Loucy (cell line): Measurements from ENCODE around the gene PTH2R.

Experiments
- EZH2phosphoT487 ChIP-seq: fragments of 200-600 bp; IDR thresholded peaks from 2 replicates; pipeline ENCODE4 v1.6.1; 2018; ENCODE audit warnings: antibody characterized with exemption, mild to moderate bottlenecking, moderate library complexity, borderline replicate concordance
- TF ChIP-seq, protein P1 (sequence below): fragments of 200-600 bp; sonication (generic); conservative IDR thresholded peaks from 2 replicates; pipeline ENCODE4 v1.5.1; 2014; ENCODE audit warnings: mild to moderate bottlenecking, antibody characterized with exemption, low read length

DNA sequence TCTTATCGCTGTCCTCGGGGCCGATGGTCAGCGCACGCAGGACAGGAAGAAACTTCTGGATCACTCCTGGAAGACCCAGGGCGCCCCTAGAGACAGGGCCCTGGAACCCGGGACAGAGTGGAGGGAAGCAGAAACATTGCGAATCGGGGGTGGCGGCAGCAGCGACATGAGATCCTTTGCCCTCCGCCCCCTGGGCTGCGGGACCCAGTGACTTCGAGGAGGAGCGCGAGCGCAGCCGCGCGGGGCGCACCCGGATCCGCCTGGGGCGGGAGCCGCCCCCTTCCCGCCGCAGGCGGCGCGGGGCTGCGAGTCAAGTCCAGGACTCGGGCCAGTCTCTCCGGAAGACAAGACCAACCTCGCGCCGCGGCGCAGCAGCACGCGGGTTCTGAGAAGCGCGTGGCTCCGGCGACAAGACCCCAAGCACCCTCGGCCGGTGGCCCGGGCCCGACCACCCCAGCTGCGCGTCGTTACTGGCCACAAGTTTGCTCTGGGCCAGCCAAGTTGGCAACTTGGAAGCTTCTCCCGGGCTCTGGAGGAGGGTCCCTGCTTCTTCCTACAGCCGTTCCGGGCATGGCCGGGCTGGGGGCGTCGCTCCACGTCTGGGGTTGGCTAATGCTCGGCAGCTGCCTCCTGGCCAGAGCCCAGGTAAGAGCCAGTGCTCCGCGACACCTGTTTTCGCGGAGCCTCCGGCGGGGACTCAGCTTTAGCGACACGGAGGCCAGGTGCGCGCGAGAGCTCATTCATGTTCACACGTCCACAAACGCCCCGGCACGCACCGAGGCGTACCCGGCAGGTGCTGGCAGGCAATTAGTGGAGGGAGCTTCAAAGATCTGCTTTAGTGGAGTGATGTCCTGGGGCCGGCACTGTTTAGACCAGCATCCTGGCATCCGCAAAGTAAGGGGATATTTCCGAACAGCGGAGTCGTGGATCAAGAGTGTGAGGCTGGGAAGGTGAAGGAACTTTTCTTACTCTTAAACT lies at the start of gene PTH2R:
- TF ChIP-seq, protein P1, sequence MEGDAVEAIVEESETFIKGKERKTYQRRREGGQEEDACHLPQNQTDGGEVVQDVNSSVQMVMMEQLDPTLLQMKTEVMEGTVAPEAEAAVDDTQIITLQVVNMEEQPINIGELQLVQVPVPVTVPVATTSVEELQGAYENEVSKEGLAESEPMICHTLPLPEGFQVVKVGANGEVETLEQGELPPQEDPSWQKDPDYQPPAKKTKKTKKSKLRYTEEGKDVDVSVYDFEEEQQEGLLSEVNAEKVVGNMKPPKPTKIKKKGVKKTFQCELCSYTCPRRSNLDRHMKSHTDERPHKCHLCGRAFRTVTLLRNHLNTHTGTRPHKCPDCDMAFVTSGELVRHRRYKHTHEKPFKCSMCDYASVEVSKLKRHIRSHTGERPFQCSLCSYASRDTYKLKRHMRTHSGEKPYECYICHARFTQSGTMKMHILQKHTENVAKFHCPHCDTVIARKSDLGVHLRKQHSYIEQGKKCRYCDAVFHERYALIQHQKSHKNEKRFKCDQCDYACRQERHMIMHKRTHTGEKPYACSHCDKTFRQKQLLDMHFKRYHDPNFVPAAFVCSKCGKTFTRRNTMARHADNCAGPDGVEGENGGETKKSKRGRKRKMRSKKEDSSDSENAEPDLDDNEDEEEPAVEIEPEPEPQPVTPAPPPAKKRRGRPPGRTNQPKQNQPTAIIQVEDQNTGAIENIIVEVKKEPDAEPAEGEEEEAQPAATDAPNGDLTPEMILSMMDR: no peak
- TF ChIP-seq EZH2phosphoT487: no peak
